ENCODE measurements around the gene TRABD2B. TPM values are rescaled to one million over a fixed set of nuclear protein-coding genes. Genes with fewer than 3 reads are reported as not detected.

The TRABD2B gene
- total and polyA plus RNA-seq, 2 of the 13 experiments (the other 11 are each of a cell fraction or from before 2014, with no cell fraction given), result 0.04 TPM; not detected in 1

DNA sequence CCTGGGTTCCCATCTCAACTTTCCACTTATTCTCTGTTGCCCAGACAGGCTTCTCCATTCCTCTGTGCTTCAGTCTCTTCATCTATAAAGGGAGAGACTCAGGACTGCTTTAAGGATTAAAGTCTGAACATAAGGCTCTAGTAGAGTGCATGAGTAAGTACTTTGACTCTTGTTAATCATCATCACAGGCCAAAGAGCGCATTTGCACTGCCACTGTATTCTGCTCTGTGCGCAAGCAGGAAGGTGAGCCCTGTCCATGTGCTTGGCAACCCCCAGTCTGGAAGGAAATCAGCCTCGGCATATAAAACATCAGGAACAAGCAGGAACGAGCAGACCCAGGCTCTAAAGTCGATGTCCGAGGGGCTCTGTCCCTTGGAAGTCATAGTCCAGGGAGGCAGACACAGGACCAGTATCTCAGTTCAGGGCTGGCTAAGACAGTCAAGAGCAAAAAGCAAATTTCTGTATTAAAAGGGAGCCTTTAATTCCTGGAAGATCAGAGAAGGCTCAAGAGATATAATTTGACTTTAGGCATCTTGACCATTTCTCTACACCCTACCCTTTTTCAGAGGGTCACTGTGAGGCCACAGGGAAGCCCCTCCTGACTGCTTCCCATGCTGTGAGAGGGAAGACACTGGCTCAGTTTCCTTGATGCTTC lies 131.2 kb downstream of the TRABD2B start (continued):
- no peak for TF ChIP-seq SPEN (CRISPR knock-in tag; IDR thresholded peaks at IDR 0.05; ENCODE audit: low read depth)
- TF ChIP-seq MXD4 (CRISPR knock-in tag; IDR thresholded peaks at IDR 0.05), result no peak; the same call in 1 of the 2 replicates
- no peak for TF ChIP-seq U2AF1 (optimal IDR thresholded peaks at IDR 0.05; ENCODE audit: low read depth, low read length)
- TF ChIP-seq ZNF563 (CRISPR knock-in tag; IDR thresholded peaks at IDR 0.05), result no peak

DNA sequence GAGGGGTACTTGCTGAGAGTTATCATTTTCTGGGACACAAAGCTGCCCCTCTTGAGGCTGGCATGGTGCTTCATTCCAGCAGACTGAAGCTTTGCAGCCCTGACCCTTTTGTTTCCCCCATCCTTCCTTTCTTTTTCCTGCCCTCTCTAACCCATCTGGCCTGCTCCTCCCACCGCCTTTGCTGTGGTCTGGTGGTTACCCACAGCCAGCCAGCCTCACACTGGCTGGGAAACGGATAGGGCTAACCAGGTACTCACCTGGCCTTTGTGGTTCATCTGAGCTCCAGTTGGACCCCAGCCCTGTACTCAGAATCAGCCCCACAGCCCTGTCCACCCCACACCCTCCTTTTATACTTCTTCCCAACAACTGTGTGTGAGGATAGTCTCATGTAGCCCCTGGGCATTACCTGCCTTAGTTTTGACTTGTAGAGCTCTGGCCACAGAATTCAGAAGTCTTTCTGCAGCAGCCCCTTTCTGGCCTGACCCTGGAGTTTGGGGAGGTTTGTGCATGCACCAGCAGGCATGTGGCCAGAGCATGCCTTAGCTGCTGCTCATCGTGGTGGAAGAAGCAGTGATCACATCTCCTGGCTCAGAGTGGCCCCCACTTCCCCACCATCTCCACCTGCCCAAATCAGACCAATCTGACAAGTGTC lies 138.0 kb downstream of the TRABD2B start:
- DNase-seq (ENCODE audit: low spot score), result no peak
- CTCF ChIA-PET (ENCODE audit: low intra/inter-chr PET ratio, low total read pairs), result no interaction called here
- POLR2A ChIA-PET, result no interaction called here

More for the DNA sequence above, 138.0 kb downstream of the TRABD2B start:
- WGBS (ENCODE audit: low lambda C conversion rate), result 52% methylated on average over 3 of the region's 3 CpGs
- no peak for FAIRE-seq
- Histone ChIP-seq H3K4me1 (ENCODE audit: insufficient read depth, low read length) (peaks cover 54% of the 10 kb centered on the region), H3K4me2 (ENCODE audit: low read depth, low read length) (no peak overlapping the region), H3K4me3 (replicated peaks in 1 of 3; ENCODE audit: insufficient read depth in 1 of 3, low read depth in 2 of 3, low read length in 3 of 3) (no peak overlapping the region), H3K9me3 (ENCODE audit: low read length) (no peaks in the 10 kb centered on the region), H3K36me3 (replicated peaks in 1 of 2; ENCODE audit: control insufficient read depth in 1 of 2, insufficient read depth in 2 of 2, low read length in 2 of 2) (no peaks in the 10 kb centered on the region), H2AFZ (ENCODE audit: low read length) (no peak overlapping the region), H4K20me1 (ENCODE audit: insufficient read depth, low read length) (no peaks in the 10 kb centered on the region), H3K9ac (ENCODE audit: insufficient read depth, low read depth, low read length) (no peak overlapping the region), H3K79me2 (ENCODE audit: insufficient read depth, low read length) (no peaks in the 10 kb centered on the region), H3K27me3 (ENCODE audit: control insufficient read depth in 1 of 2, insufficient read depth in 2 of 2, low read length in 2 of 2) (no peaks in the 10 kb centered on the region), H3K27ac (ENCODE audit: extremely low read length, insufficient read depth, low read length) (no peak overlapping the region)
- TF ChIP-seq, protein P1, sequence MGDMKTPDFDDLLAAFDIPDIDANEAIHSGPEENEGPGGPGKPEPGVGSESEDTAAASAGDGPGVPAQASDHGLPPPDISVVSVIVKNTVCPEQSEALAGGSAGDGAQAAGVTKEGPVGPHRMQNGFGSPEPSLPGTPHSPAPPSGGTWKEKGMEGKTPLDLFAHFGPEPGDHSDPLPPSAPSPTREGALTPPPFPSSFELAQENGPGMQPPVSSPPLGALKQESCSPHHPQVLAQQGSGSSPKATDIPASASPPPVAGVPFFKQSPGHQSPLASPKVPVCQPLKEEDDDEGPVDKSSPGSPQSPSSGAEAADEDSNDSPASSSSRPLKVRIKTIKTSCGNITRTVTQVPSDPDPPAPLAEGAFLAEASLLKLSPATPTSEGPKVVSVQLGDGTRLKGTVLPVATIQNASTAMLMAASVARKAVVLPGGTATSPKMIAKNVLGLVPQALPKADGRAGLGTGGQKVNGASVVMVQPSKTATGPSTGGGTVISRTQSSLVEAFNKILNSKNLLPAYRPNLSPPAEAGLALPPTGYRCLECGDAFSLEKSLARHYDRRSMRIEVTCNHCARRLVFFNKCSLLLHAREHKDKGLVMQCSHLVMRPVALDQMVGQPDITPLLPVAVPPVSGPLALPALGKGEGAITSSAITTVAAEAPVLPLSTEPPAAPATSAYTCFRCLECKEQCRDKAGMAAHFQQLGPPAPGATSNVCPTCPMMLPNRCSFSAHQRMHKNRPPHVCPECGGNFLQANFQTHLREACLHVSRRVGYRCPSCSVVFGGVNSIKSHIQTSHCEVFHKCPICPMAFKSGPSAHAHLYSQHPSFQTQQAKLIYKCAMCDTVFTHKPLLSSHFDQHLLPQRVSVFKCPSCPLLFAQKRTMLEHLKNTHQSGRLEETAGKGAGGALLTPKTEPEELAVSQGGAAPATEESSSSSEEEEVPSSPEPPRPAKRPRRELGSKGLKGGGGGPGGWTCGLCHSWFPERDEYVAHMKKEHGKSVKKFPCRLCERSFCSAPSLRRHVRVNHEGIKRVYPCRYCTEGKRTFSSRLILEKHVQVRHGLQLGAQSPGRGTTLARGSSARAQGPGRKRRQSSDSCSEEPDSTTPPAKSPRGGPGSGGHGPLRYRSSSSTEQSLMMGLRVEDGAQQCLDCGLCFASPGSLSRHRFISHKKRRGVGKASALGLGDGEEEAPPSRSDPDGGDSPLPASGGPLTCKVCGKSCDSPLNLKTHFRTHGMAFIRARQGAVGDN (CRISPR knock-in tag; IDR thresholded peaks at IDR 0.05), result peak; percentile 34
- no peak for TF ChIP-seq PHF5A (CRISPR knock-in tag; IDR thresholded peaks at IDR 0.05; ENCODE audit: low read depth, unreplicated experiment)
- TF ChIP-seq, protein P2, sequence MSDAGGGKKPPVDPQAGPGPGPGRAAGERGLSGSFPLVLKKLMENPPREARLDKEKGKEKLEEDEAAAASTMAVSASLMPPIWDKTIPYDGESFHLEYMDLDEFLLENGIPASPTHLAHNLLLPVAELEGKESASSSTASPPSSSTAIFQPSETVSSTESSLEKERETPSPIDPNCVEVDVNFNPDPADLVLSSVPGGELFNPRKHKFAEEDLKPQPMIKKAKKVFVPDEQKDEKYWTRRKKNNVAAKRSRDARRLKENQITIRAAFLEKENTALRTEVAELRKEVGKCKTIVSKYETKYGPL (CRISPR knock-in tag; IDR thresholded peaks at IDR 0.05), result no peak
- in situ Hi-C loops (cut with HindIII; ENCODE audit: extremely low pct_ligation_motif_present, low pct_unique_long_range_greater_than_20kb) (no loop called here), intact Hi-C loops (cut with micrococcal nuclease; ENCODE audit: unreplicated experiment) (no loop called here)
- ATAC-seq, result no peak
- BruUV-seq (replicated peaks), result no TSS peak
